HCT116 (cell line): ENCODE results near the gene CCP110. TPM values are rescaled to one million over a fixed set of nuclear protein-coding genes. Genes with fewer than 3 reads are reported as not detected.
A peak's percentile ranks its signal among the peaks of the same experiment; 100 is the strongest.

Experiments used
- ATAC-seq: fragments of 200-7000 bp; cut with Tn5 transposase; 2 replicates; pipeline ENCODE4 v1.9.1; 2020; ENCODE audit warnings: mild to moderate bottlenecking, moderate library complexity
- BruUV-seq: library from RNA; stranded (reverse); fragments of 400-500 nt; replicated peaks from 2 replicates; lab custom pipeline; 2021; lab: Mats Ljungman, UMichigan
- CTCF ChIA-PET: fragments of 300-600 bp; sonication (Branson Sonifier 250); formaldehyde crosslinking; loops from one replicate; lab custom pipeline; 2021; ENCODE audit warnings: antibody characterized with exemption; lab: Charles Lee
- POLR2A ChIA-PET: fragments of 300-600, 350-600 bp; sonication (Branson Sonifier 250); formaldehyde crosslinking; loops from one replicate; lab custom pipeline; 2021; ENCODE audit warnings: antibody characterized with exemption; lab: Charles Lee
- RAD21 ChIA-PET, 2 experiments: fragments of 300-600 bp; sonication (Branson Sonifier 250); formaldehyde crosslinking; loops; one replicate each; lab custom pipeline; 2023; ENCODE audit warnings: low total read pairs in 2 of 2; ENCODE audit not compliant: uncharacterized antibody in 2 of 2, unreplicated experiment in 2 of 2, low non-redundant PET in 1 of 2; lab: Charles Lee
- DNase-seq: peaks from one replicate; pipeline ENCODE4 v3.0.0-alpha.2; 2010; ENCODE audit warnings: low read depth, low spot score
- H2AFZ ChIP-seq: fragments of 200-600 bp; shearing (Covaris generic), sonication (generic); 2 replicates; pipeline ENCODE4 v1.6.1; 2017; ENCODE audit warnings: low read depth, mixed run types, mixed read lengths, antibody characterized with exemption, low read length; ENCODE audit not compliant: poor library complexity, severe bottlenecking
- H3K27ac ChIP-seq: 2 replicates; pipeline ENCODE4 v1.5.1; 2012; ENCODE audit warnings: low read depth, low read length
- H3K27me3 ChIP-seq: fragments of 200-600 bp; sonication (generic); 2 replicates; pipeline ENCODE4 v1.6.1; 2016; ENCODE audit warnings: mixed run types, low read length, mixed read lengths; ENCODE audit not compliant: insufficient read depth
- H3K36me3 ChIP-seq, 2 experiments: fragments of 200-500 bp in 1 of 2; fragments of 200-600 bp in 1 of 2; sonication (Bioruptor generic) in 1 of 2; sonication (generic) in 1 of 2; 2 replicates each; pipeline versions ENCODE4 v1.5.1 to v1.6.1; 2014 to 2016; ENCODE audit warnings: low read length in 2 of 2, inconsistent platforms in 1 of 2, mixed read lengths in 1 of 2, mixed run types in 1 of 2; ENCODE audit not compliant: insufficient read depth in 2 of 2, control insufficient read depth in 1 of 2
- H3K4me1 ChIP-seq, 2 experiments: fragments of 200-600 bp in 1 of 2; sonication (generic) in 1 of 2; 2 replicates each; pipeline versions ENCODE4 v1.5.1 to v1.6.1; 2012 to 2017; ENCODE audit warnings: low read length in 2 of 2, inconsistent platforms in 1 of 2, mild to moderate bottlenecking in 1 of 2, mixed read lengths in 1 of 2, mixed run types in 1 of 2, moderate library complexity in 1 of 2; ENCODE audit not compliant: insufficient read depth in 2 of 2, control insufficient read depth in 1 of 2
- H3K4me2 ChIP-seq: fragments of 200-600 bp; sonication (generic); 2 replicates; pipeline ENCODE4 v1.6.1; 2017; ENCODE audit warnings: mixed run types, low read length, mixed read lengths
- H3K4me3 ChIP-seq, 2 experiments: fragments of 200-600 bp in 1 of 2; sonication (generic) in 1 of 2; replicated peaks in 1 of 2; 2 replicates each; pipeline ENCODE4 v1.5.1; 2011 to 2016; ENCODE audit warnings: low read length in 2 of 2, control low read depth in 1 of 2, low read depth in 1 of 2, mild to moderate bottlenecking in 1 of 2, mixed read lengths in 1 of 2, mixed run types in 1 of 2
- H3K79me2 ChIP-seq: fragments of 200-600 bp; sonication (generic); 2 replicates; pipeline ENCODE4 v1.6.1; 2017; ENCODE audit warnings: mild to moderate bottlenecking, mixed run types, low read length, moderate library complexity, mixed read lengths; ENCODE audit not compliant: insufficient read depth
- H3K9ac ChIP-seq: fragments of 200-600 bp; sonication (generic); 2 replicates; pipeline ENCODE4 v1.6.1; 2016; ENCODE audit warnings: low read length, mixed read lengths
- H3K9me2 ChIP-seq: fragments of 200-600 bp; sonication (generic), shearing (Covaris generic); 2 replicates; pipeline ENCODE4 v1.6.1; 2017; ENCODE audit warnings: mixed run types, mild to moderate bottlenecking, moderate library complexity; ENCODE audit not compliant: insufficient read depth
- H3K9me3 ChIP-seq, 2 experiments: fragments of 200-500 bp in 1 of 2; fragments of 200-600 bp in 1 of 2; sonication (Bioruptor generic) in 1 of 2; sonication (generic) in 1 of 2; 2 replicates each; pipeline ENCODE4 v1.6.1; 2014 to 2017; ENCODE audit warnings: low read length in 2 of 2, mixed read lengths in 2 of 2, inconsistent platforms in 1 of 2, low read depth in 1 of 2, mild to moderate bottlenecking in 1 of 2, mixed run types in 1 of 2, moderate library complexity in 1 of 2; ENCODE audit not compliant: control insufficient read depth in 1 of 2, insufficient read depth in 1 of 2
- H4K20me1 ChIP-seq: fragments of 200-600 bp; sonication (generic), shearing (Covaris generic); 2 replicates; pipeline ENCODE4 v1.6.1; 2017; ENCODE audit warnings: mixed run types, mild to moderate bottlenecking, moderate library complexity; ENCODE audit not compliant: insufficient read depth
- CEBPB ChIP-seq: IDR thresholded peaks from 2 replicates; pipeline ENCODE4 v1.6.1; 2012; ENCODE audit warnings: low read depth
- EGR1 ChIP-seq: IDR thresholded peaks from 2 replicates; pipeline ENCODE4 v1.6.1; 2012; ENCODE audit warnings: low read depth
- ELF1 ChIP-seq: IDR thresholded peaks from 2 replicates; pipeline ENCODE4 v1.6.1; 2012; ENCODE audit warnings: low read depth, borderline replicate concordance
- EZH2 ChIP-seq: fragments of 200-600 bp; sonication (generic); IDR thresholded peaks from 2 replicates; pipeline ENCODE4 v1.6.1; 2017; ENCODE audit warnings: antibody characterized with exemption, mixed run types
- EZH2phosphoT487 ChIP-seq: fragments of 200-600 bp; IDR thresholded peaks from 2 replicates; pipeline ENCODE4 v1.6.1; 2018; ENCODE audit warnings: antibody characterized with exemption, borderline replicate concordance
- FOSL1 ChIP-seq: IDR thresholded peaks from 2 replicates; pipeline ENCODE4 v1.6.1; 2012; ENCODE audit warnings: low read depth
- JUND ChIP-seq: IDR thresholded peaks from 2 replicates; pipeline ENCODE4 v1.6.1; 2012
- POLR2AphosphoS5 ChIP-seq: IDR thresholded peaks from 2 replicates; pipeline ENCODE4 v1.6.1; 2011; ENCODE audit warnings: mild to moderate bottlenecking, low read depth, low read length, moderate library complexity
- RAD21 ChIP-seq: IDR thresholded peaks from 2 replicates; pipeline ENCODE4 v1.6.1; 2012; ENCODE audit warnings: low read depth, mild to moderate bottlenecking
- SIN3A ChIP-seq: IDR thresholded peaks from 2 replicates; pipeline ENCODE4 v1.6.1; 2012; ENCODE audit warnings: low read depth
- SRF ChIP-seq: IDR thresholded peaks from 2 replicates; pipeline ENCODE4 v1.6.1; 2012; ENCODE audit warnings: low read depth
- TCF7L2 ChIP-seq: IDR thresholded peaks from 2 replicates; pipeline ENCODE4 v1.7.0; 2011; ENCODE audit warnings: borderline replicate concordance, inconsistent platforms; ENCODE audit not compliant: insufficient read depth, insufficient read length; ENCODE audit errors: extremely low read depth
- YY1 ChIP-seq: IDR thresholded peaks from 2 replicates; pipeline ENCODE4 v1.6.1; 2011; ENCODE audit warnings: low read length, low read depth, moderate library complexity, mild to moderate bottlenecking; ENCODE audit not compliant: insufficient replicate concordance; ENCODE audit errors: extremely low read depth
- ZFX ChIP-seq: fragments of 450-650 bp; IDR thresholded peaks from 2 replicates; pipeline ENCODE4 v1.6.1; 2017
- intact Hi-C: fragments of 100-400 bp; cut with micrococcal nuclease; formaldehyde crosslinking; loops from 2 replicates; pipeline ENCODE4 v1.10.0; 2022
- total RNA-seq: library from RNA; stranded (reverse); gene quantifications from one replicate; pipeline ENCODE4 v1.2.1, GENCODE V29; 2021; ENCODE audit not compliant: unreplicated experiment
- TF ChIP-seq, protein P1 (sequence below), 3 experiments: fragments of 200-600 bp in 1 of 3; sonication (generic) in 1 of 3; IDR thresholded peaks in 2 of 3; conservative IDR thresholded peaks in 1 of 3; 2 replicates each; pipeline ENCODE4 v1.5.1; 2012 to 2017; ENCODE audit warnings: low read depth in 2 of 3, low read length in 2 of 3, antibody characterized with exemption in 1 of 3, borderline replicate concordance in 1 of 3, control low read depth in 1 of 3, mild to moderate bottlenecking in 1 of 3, mixed read lengths in 1 of 3, mixed run types in 1 of 3, moderate library complexity in 1 of 3; ENCODE audit not compliant: insufficient read depth in 1 of 3
- TF ChIP-seq, protein P2 (sequence below): IDR thresholded peaks from 2 replicates; pipeline ENCODE4 v1.6.1; 2012
- TF ChIP-seq, protein P3 (sequence below): IDR thresholded peaks from 2 replicates; pipeline ENCODE4 v1.6.1; 2012

Gene CCP110
- total RNA-seq, 1 experiment from 2014 or later, result 21.4 TPM

DNA sequence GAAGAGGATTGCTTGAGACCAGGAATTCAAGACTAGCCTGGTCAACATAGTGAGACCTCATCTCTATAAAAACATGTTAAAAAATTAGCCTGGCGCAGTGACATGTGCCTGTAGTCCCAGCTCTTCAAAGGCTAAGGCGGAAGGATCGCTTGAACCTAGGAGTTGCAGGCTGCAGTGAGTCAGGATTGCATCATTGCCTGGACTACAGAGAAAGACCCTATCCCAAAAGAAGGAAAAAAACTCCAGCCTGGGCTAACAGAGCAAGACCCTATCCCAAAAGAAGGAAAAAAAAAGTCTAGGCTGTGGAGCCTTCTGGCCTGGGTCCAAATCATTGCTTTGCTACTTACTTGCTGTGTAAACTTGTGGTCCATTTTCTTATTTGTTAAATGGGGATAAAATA, 4.9 kb downstream of the CCP110 start:
- H3K9me3 ChIP-seq, result no peaks in the 10 kb centered on the region
- H3K79me2 ChIP-seq, result peaks cover 37% of the 10 kb centered on the region
- ATAC-seq (no peak), DNase-seq (no peak)
- H4K20me1 ChIP-seq, result no peaks in the 10 kb centered on the region
- H3K27ac ChIP-seq, result no peak overlapping the region
- CTCF ChIA-PET, result interaction anchor here (1.9 kb wide), 1 partner anchor 55 kb away, joined by 8 read pairs; no protein-coding TSS in a partner anchor
- TF ChIP-seq SIN3A (no peak), JUND (peak; percentile 15; the same call in 1 of the 2 replicates)
- intact Hi-C loops, result no loop called here
- peaks cover 0 to 12% of the 10 kb centered on the region in 2 experiments; a peak in 3 of 4 replicates for H3K4me1 ChIP-seq
- peaks cover 11 to 24% of the 10 kb centered on the region in 2 experiments for H3K36me3 ChIP-seq
- no TSS peak for BruUV-seq
- H3K9ac ChIP-seq, result no peak overlapping the region
- POLR2A ChIA-PET, result no interaction called here
- no peak overlapping the region for H2AFZ ChIP-seq
- no peak overlapping the region for H3K4me3 ChIP-seq
- H3K4me2 ChIP-seq, result no peak overlapping the region
- no peaks in the 10 kb centered on the region for H3K9me2 ChIP-seq
- RAD21 ChIA-PET, result no interaction called here
- H3K27me3 ChIP-seq, result no peaks in the 10 kb centered on the region

DNA sequence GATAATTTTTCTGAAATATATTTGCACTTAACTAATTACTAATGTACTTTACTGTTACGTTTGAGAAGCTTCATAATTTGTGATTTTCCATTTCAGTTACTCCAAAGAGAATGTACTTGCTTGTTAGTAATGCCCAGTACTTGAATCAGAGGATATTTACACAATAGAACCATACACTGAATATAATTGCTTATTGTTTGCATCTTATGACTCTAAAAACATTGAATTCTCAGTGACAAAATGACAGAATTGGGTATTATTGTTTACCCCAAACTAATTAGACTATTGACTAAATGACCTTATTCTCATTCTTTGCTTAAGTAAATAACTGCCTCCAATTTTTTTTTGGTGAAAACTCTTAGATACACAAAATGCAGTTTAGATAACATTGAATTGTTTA, 8.9 kb downstream of the CCP110 start:
- Histone ChIP-seq H3K79me2 (peaks cover 3% of the 10 kb centered on the region; the same call in 1 of the 2 replicates), H3K9me2 (no peaks in the 10 kb centered on the region), H3K9me3 (no peaks in the 10 kb centered on the region), H3K27ac (no peak overlapping the region), H3K27me3 (no peaks in the 10 kb centered on the region), H3K9ac (no peak overlapping the region), H2AFZ (no peak overlapping the region), H3K36me3 (peaks cover 13 to 32% of the 10 kb centered on the region in 2 experiments), H3K4me3 (no peak overlapping the region), H4K20me1 (no peaks in the 10 kb centered on the region), H3K4me2 (no peak overlapping the region), H3K4me1 (no peaks in the 10 kb centered on the region)
- ATAC-seq (no peak), DNase-seq (no peak)
- BruUV-seq, result no TSS peak
- ChIA-PET RAD21 (no interaction called here), POLR2A (no interaction called here), CTCF (no interaction called here)
- TF ChIP-seq CEBPB, result no peak
- no peak for TF ChIP-seq POLR2AphosphoS5
- no peak for TF ChIP-seq FOSL1
- TF ChIP-seq JUND, result no peak
- no peak for TF ChIP-seq EGR1
- TF ChIP-seq ZFX, result no peak
- TF ChIP-seq, protein P1, sequence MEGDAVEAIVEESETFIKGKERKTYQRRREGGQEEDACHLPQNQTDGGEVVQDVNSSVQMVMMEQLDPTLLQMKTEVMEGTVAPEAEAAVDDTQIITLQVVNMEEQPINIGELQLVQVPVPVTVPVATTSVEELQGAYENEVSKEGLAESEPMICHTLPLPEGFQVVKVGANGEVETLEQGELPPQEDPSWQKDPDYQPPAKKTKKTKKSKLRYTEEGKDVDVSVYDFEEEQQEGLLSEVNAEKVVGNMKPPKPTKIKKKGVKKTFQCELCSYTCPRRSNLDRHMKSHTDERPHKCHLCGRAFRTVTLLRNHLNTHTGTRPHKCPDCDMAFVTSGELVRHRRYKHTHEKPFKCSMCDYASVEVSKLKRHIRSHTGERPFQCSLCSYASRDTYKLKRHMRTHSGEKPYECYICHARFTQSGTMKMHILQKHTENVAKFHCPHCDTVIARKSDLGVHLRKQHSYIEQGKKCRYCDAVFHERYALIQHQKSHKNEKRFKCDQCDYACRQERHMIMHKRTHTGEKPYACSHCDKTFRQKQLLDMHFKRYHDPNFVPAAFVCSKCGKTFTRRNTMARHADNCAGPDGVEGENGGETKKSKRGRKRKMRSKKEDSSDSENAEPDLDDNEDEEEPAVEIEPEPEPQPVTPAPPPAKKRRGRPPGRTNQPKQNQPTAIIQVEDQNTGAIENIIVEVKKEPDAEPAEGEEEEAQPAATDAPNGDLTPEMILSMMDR (IDR thresholded peaks at IDR 0.05 in 2 of 3, conservative IDR thresholded peaks at IDR 0.05 in 1 of 3; ENCODE audit: borderline replicate concordance in 1 of 3, insufficient read depth in 1 of 3, low read depth in 2 of 3, low read length in 2 of 3), result no peak
- TF ChIP-seq, protein P2, sequence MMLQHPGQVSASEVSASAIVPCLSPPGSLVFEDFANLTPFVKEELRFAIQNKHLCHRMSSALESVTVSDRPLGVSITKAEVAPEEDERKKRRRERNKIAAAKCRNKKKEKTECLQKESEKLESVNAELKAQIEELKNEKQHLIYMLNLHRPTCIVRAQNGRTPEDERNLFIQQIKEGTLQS, result no peak
- no peak for TF ChIP-seq SRF
- TF ChIP-seq EZH2phosphoT487, result no peak
- no peak for TF ChIP-seq EZH2
- TF ChIP-seq YY1, result no peak
- TF ChIP-seq ELF1, result no peak
- no peak for TF ChIP-seq TCF7L2
- TF ChIP-seq, protein P3, sequence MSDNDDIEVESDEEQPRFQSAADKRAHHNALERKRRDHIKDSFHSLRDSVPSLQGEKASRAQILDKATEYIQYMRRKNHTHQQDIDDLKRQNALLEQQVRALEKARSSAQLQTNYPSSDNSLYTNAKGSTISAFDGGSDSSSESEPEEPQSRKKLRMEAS, result no peak
- TF ChIP-seq RAD21, result no peak
- intact Hi-C loops, result no loop called here
